Stimulated activated CD4-positive, alpha-beta T cell treated with anti-CD3 and anti-CD28 coated beads, Interleukin-4, amount 100 ng/mL, for 24 hours (primary cell): Measurements from ENCODE around the gene FN1.

Experiments used
- DNase-seq: peaks from one replicate; pipeline ENCODE4 v3.0.0-alpha.2; 2020

The FN1 gene

DNA sequence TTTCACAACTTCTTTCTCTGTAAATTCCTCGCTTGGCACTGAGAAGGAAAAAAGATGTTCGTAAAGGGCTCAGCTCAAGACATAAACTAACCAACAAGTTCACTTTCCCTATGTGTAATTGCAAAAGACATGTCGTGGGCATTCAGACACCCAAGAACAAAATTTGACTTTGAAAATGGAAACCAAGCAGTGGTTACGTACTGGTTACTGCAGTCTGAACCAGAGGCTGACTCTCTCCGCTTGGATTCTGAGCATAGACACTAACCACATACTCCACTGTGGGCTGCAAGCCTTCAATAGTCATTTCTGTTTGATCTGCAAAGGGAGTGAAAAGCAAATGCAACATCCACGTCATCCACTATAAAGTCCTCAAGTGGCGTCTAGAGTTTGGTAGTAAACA lies 53.9 kb downstream of the FN1 start:
- DNase-seq: no peak

DNA sequence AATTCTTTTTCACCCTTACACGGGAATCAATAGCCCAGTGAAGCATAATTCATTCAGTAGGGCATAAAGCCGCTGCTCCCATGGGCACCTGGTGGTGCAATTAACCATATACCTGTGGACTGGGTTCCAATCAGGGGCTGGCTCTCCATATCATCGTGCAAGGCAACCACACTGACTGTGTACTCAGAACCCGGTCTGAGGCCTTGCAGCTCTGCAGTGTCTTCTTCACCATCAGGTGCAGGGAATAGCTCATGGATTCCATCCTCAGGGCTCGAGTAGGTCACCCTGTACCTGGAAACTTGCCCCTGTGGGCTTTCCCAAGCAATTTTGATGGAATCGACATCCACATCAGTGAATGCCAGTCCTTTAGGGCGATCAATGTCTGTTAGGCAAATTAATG lies 55.2 kb downstream of the FN1 start:
- no peak for DNase-seq

DNA sequence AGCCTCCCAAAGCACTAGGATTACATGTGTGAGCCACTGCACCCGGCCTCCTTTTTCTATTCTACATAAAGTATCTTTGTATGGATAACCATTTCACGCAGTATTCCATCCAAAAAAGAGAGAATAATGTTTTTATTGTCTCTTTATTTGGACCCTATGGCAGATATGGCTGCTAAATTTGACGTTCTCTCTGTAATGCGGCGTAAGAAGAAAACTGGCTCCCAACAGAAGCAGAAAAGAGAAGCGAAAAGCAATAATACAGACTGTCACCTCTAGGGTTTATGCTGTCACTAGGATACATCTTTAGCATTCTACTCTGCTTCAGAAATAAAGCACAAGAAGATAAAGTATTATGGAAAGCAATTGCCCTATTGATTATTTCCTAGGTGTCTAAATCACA lies 55.9 kb downstream of the FN1 start:
- DNase-seq: no peak

DNA sequence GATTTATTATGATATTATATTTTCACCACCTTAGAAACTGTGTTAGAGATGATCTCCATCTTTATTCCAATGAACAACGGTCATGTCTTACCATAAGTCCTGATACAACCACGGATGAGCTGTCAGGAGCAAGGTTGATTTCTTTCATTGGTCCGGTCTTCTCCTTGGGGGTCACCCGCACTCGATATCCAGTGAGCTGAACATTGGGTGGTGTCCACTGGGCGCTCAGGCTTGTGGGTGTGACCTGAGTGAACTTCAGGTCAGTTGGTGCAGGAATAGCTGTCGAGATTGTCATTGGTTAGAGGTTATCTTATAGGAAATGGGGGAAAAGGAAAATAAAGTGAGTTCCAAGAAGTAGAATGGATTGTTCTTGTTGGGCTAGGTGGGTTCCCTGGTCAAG lies 56.8 kb downstream of the FN1 start:
- no peak for DNase-seq

DNA sequence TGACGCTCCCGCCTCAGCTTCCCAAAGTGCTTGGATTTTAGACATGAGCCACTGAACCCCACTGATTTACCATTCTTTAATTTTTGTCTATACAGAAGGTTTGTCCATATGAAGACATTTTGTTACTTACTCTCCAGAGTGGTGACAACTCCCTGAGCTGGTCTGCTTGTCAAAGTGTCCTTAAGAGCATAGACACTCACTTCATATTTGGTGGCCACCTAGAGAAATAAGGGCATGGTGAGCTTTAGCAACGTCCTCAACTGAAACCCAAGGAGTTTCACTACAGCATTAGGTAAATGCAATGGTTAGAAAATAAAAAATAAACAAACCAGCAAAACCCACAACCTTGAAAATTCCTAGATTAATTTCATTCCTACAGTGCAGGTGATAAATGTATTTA lies 57.8 kb downstream of the FN1 start:
- DNase-seq: no peak

DNA sequence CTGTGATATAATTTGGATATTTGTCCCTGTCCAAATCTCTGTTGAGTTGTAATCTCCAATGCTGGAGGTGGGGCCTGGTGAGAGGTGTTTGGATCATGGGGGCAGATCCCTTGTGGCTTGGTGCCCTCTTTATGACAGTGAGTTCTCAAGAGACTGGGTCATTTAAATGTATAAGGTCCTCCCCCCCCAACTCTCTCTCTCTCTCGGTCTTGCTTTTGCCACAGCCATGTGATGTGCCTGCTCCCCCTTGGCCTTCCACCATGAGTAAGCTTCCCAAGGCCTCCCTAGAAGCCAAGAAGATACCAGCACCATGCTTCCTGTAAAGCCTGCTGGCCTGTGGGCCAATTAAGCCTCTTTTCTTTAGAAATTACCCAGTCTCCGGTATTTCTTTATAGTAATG lies 58.6 kb downstream of the FN1 start:
- no peak for DNase-seq

DNA sequence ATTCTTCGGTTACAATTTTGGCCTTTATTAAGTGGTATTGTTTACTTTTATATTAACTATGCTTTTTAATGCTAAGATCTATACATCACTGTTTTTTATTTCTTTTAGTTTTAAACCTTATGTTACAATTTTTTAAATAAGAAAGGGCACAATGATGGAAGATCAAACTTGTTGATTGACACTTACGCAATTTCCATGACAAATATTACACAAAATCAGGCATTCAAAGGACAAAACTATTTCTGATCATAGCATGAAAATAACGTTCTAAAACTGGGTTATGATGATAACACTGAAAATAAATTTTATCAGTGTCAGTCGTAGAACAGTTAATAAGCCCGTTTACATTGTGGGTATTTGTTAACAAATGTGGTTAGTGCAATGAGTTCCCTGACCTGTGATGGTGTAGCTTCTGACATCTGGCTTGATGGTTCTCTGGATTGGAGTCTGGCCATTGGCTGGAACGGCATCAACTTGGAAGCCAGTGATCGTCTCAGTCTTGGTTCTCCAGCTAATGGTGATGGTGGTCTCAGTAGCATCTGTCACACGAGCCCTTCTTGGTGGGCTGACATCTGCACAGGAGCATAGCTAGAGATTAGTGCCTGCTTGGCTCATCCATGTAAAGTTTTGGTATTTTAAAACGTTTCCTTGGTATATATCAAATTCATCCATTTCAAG lies 59.6 kb downstream of the FN1 start:
- no peak for DNase-seq

DNA sequence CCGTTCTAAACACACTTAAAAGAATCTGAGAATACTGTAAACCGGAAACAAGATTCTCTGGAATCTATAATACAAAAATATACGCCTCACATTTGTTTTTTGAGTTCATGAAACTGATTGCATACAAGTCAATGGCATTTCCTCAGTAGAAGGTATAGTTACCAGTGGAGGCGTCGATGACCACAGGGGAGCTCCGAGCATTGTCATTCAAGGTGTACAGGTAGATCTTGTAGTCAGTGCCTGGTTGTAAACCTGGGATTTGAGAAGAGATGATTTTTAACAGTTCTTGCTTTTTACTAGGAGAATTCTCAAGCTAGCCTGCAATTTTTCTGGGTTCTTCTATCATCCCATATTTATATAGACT lies 60.4 kb downstream of the FN1 start:
- DNase-seq: no peak

DNA sequence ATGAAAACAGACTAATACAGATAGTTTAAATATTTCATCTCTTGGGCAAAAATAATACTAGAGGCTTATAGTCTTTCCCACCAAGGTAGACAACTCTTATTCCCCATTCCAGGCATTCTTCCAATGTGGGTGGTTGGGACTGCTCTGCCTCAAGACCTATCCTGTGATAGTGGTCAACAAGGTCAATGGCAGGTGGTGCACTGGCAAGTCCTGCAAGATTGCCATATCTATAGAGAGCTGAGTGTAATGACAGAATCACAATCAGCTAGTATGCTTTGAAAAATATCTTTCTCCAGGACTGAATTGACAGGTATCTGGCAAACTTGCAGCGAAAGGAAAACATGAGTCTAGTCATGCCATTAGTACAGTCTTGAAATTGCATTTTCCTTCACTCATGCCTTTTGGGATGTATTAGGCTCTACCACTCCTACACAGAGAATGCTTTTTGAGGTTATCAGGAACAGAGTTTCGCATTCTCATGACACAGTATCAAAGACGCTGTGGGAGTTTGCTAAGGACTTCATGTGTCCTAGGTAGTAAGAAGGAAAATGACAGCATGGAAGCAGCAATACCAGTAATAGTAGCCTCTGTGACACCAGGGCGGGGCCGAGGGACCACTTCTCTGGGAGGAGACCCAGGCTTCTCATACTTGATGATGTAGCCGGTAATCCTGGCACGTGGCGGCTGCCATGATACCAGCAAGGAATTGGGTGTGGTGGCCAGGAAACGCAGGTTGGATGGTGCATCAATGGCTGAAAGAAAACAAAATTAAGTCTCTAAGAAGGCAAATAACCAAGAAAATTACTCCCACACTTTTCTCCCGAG lies 61.0 kb downstream of the FN1 start:
- DNase-seq: no peak

DNA sequence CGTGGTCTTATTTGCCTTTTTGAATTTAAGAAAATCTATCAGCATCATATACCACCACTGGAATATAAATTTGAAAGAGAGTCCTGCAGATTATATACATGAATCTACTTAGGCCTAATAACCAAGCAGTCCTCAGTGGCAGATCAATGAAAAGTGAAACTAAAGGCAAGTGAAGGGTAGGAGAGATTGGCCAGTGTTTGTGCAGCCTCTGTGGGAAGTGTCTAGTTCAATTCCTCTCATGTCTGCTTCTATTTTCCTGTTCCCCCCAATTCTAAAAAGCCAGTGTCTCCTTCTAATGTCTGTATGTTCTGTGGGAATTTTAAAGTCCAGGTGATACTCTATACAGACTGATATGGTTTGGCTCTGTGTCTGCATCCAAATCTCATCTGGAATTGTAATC lies 61.9 kb downstream of the FN1 start:
- DNase-seq: no peak

DNA sequence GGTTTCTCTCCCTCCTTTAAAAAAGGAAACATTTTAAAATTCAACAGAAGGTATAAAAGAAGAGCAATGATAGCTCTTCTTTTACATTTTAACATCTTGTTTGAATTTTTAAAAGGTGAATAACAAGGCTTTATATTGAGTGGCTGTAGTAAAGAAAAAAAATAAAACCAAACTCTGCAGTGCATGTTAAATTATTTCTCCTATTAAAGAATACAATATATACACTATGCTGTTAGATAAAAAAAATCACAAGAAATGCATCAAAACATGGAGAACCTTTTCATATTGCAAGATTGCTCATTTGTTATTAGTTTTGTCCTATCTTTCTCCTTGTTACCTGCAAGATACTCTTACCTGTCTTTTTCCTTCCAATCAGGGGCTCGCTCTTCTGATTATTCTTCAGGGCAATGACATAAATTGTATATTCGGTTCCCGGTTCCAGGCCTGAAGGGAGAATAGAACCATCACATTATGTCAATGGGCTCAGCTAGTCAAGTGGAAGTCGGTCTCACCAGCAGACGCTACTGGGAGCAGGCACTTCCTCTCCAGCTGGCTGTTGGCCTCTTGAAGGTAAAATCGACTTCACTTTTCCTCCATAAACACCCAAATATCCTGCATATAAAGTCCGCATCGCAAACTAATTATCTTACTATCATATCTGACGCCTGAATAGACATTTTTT lies 62.8 kb downstream of the FN1 start:
- no peak for DNase-seq

DNA sequence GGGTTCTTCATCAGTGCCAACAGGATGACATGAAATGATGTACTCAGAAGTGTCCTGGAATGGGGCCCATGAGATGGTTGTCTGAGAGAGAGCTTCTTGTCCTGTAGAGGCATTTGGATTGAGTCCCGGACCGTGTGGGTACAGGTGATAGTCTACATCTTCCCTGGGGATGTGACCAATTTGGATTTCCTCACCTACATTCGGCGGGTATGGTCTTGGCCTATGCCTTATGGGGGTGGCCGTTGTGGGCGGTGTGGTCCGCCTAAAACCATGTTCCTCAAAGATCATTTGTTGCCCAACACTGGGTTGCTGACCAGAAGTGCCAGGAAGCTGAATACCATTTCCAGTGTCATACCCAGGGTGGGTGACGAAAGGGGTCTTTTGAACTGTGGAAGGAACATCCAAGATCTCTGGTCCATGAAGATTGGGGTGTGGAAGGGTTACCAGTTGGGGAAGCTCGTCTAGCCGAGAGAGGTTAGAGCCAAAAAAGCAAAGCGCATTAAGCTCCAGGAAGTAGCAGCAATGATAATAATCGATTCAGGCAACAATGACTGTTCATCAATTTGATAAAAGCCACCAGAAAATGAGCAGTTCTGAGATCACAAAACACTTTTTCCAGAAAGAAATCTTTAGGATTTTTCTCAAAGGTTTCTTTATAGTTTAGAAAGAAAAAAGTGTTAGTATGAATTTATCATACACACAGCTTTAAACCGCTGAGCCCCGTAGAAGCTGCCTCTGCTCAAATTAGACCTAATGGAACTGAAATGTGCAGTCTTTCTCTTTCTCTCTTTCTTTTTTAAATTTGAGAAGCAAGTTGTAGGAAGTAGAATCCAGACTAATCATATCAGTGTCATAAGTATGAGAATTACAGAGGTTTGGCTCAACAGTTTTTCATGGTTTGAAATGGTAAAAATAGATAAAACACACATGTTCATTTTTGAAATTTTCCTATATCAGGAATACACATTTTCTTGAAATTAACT lies 63.7 kb downstream of the FN1 start:
- no peak for DNase-seq

DNA sequence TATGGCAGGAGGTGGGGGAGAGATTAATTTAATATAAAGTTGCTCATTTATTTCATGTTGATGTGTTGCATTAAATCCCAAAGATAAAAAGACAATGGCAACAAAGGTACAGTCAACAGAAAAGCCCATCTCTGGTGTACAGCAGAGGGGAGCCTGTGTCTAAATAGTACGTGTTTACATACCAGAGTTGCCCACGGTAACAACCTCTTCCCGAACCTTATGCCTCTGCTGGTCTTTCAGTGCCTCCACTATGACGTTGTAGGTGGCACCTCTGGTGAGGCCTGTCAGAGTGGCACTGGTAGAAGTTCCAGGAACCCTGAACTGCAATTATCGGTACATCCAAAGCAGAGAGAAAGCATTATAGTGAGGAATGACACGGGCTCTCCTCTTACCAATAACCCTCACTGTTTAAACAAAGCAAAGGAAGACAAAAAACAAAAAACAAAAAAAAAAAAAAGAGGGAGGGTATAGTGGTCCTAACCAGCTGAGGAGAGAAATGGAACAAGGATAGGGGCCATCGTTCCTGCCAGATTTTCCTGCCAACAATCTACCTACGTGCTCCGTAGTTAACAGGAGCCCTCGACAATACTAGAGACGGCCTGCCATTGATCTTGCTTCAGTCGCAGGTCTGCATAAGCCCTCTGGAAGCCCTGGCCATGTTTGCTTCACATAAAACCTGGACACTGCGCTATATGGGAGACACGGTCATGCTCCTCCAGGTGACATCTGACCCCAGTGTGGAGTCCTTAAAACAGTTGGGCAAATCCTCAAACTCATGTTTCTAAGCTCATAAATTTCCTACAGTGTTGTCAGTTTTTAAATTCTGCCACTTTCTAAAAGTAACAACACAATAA lies 65.5 kb downstream of the FN1 start:
- DNase-seq: no peak

DNA sequence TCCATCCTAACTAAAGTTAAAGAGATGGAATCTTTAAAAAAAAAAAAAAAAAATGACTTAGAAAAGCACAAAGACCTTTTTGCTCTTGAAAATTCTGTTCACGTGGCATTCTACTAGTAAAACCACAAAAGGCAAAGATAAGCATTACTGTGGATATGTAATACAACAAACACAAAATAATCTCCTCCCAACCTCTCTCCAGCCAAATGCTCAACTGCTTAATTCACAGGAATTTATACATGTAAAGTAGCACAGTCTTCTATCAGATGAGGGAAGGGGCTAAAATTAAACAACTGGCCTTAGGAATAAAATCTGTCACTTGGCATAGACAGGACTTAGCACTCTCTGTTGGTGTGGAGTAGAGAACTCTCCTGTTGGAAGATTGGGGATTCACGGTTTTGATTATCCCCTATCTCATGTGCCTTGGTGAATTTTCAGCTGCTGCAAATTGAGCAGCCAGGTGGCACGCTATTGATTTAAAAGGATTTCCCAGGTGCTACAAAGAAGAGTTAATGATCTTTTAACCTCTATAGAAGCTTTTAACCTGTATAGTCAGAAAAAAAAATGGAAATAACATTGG lies 66.6 kb downstream of the FN1 start:
- no peak for DNase-seq

DNA sequence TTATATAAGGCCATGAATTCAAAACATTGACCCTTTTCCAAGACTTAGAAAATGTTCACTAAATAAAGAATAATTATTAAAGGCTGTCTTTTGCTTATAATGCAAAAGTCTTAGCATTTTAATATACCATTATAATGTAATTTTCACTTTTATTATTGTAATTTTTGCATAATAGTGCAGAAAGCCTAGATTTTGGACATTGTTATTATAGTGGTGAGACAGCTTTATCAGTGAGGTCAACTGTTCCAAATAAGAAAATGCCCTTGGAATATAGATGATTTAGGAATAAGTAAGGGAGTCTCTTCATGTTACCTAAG lies 67.4 kb downstream of the FN1 start:
- no peak for DNase-seq

DNA sequence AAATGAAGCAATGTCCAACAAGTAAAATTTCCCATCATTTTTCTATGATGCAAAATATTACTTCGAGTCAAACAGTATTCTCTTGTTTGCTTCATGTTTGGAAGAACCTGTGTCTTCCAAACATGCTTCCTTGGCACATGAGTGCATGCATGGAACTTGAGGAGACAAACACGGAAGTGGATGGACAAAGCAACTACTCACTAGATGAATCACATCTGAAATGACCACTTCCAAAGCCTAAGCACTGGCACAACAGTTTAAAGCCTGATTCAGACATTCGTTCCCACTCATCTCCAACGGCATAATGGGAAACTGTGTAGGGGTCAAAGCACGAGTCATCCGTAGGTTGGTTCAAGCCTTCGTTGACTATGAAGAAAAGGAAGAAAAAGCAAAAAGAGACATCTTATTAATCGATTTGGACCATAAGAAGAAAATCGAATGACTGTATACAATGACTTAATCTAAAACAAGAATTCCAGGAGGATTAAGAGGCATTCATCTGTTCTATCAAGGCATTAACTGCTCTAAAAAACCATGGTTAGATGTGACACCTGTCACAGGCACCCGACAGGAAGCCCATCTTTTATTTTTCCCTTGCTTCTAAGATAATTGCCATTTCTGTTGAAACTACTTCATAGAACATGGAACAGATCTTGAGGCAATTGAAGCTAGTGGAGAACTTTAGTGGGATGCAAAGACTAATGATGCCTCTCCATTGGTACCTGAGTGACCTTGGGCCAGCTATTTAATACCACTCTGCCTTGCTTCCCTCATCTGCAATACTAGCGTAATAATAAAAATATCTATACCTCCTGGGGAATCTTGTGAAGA lies 68.0 kb downstream of the FN1 start:
- no peak for DNase-seq

DNA sequence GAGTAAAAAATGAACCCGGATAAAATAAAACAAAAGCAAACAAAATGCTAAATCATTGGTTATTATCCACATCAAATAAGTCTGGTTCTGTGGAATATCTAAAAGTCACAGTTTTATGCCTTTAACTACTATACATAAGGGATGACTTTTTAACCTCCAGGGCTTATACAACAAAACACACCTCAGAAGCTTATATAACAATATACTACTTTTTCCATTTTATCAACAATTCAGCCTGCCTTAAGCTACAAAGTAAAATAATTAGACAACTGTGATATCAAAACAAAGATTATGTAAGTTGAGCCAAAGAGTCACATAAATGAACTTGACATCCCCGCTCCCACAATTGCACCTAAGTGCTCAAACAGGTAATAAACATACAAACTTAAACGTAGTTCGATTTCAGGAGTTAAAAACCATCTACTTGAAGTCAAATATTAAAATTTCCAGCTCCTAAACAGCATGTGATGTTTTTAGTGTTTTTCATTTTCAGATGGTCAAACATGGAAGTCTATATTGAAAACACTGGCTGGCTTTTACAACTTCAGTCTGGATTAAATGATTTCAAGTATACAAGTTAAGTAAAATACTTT lies 69.3 kb downstream of the FN1 start:
- DNase-seq: no peak

DNA sequence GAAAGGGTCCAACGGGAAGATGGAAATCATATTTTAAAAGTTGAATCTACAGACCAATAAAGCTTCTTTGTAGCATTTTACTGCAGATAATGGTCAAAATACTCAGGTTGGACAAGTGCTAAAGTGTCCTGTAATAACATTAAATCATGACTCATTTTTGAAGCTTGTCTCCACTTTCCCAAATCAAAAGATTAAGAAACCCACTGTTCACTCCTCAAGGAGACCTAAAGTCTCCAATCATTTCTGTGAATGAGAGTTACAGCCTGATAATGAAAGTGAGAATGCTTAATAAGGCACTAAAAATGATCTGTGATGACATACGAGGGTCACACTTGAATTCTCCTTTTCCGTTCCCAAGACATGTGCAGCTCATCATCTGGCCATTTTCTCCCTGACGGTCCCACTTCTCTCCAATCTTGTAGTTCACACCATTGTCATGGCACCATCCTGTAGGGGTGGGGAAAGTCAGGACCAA lies 70.6 kb downstream of the FN1 start:
- no peak for DNase-seq

DNA sequence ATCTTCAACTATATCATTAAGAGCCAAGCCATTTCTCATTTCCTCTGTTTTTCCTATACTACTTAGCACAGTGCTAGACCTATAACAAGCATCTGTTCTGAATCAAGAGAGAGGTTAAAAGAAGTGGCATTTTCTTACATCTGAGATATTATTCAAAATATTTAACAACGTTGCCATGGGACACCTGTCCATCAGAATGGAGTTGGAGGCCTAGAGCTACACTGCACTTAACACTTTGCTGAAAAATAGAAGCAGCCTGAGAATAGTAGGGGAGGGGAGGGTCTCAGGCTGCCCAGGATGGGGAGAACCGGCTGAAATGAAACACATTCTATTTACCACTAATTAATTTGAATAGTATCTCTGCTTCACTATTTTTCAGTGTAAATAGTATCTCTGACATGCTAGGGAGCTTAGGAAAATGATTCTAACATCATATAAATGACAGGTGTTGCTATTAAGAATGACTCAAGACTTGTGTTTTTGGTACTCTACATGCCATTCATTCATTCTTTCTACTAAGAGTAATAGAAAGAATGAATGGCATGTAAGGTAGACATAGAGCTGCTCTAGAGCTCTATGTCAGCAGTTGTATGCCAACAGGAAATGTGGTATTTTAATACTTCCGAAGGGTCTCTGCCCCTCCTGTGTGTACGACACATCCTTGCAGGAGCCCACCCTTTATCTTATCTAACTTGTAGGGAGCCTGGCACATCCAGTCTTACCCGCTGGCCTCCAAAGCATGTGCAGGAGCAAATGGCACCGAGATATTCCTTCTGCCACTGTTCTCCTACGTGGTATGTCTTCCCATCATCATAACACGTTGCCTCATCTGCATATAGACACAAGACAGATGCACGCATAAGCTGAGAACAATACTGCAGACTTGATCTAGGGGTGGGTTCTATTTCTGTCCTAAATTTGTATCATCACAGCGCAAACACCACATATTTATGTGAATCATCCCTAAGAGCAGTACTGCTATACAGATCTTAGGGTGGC lies 71.4 kb downstream of the FN1 start:
- no peak for DNase-seq
